GM12873 (cell line): ENCODE measurements around the gene GDF2.

ENCODE experiments used
- CTCF ChIP-seq: IDR thresholded peaks from 2 replicates; pipeline ENCODE4 v1.5.1; 2012; ENCODE audit warnings: low read depth, mild to moderate bottlenecking, moderate library complexity, low read length, control low read depth; ENCODE audit not compliant: insufficient read depth; ENCODE audit errors: missing control alignments

GDF2 gene

GRCh38 chr10:47307381-47307780 lies 14.9 kb upstream of the GDF2 start:
- no peak for TF ChIP-seq CTCF

GRCh38 chr10:47308775-47309174 lies 13.5 kb upstream of the GDF2 start:
- TF ChIP-seq CTCF = no peak

- TF ChIP-seq CTCF = peak; percentile 45
Observed at GRCh38 chr10:47309408-47310089, 12.7 kb upstream of the GDF2 start.

- no peak for TF ChIP-seq CTCF
Observed at GRCh38 chr10:47310090-47310505, 12.2 kb upstream of the GDF2 start.

GRCh38 chr10:47311193-47311931 lies 10.9 kb upstream of the GDF2 start:
- no peak for TF ChIP-seq CTCF

GRCh38 chr10:47311932-47312662 lies 10.2 kb upstream of the GDF2 start:
- TF ChIP-seq CTCF = peak; percentile 93

GRCh38 chr10:47312663-47312995 lies 9.6 kb upstream of the GDF2 start:
- TF ChIP-seq CTCF = no peak
